Amygdala (tissue), 56 donors: ENCODE results near the gene MRM1.
"Not testable (repeated sequence)": the region's sequence is repeated elsewhere in the genome, so short reads cannot be mapped to it uniquely, and the experiment has no call there.

ENCODE experiments used
- DNase-seq, 56 donors: peaks; one replicate each; lab custom pipeline; 2025; lab: John Stamatoyannopoulos, UW

Gene MRM1

DNA sequence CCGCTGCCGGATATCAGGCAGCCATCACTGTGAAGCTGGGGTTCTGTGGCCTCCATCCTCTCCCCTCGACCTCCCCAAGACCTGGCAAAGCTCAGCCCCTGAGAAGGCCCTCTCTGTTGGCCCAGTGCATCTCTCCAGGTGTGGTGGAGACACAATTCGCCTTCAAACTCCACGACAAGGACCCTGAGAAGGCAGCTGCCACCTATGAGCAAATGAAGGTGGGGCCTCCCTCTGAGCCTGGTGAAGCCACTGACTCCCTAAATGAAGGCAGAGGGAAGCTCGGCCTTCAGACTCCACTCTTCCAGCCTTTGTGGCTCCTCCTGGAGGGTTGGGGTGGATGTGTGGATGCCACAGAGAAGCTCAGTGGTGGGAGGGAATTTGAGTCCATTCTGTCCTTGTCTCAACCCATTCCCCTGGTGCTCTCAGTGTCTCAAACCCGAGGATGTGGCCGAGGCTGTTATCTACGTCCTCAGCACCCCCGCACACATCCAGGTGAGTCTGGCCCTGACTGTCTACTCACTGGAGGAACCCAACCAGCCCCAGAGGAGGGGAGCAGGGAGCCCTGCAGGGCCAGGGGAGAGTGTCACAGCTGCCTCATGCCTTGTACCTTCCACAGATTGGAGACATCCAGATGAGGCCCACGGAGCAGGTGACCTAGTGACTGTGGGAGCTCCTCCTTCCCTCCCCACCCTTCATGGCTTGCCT lies 1.7 kb upstream of the MRM1 start:
- no peak for DNase-seq

DNA sequence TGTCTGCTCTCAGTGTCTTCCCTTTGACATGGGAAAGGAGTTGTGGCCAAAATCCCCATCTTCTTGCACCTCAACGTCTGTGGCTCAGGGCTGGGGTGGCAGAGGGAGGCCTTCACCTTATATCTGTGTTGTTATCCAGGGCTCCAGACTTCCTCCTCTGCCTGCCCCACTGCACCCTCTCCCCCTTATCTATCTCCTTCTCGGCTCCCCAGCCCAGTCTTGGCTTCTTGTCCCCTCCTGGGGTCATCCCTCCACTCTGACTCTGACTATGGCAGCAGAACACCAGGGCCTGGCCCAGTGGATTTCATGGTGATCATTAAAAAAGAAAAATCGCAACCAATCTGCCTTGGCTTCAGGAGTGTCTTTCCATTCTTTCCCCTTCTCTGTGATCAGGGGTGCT lies 918 bp upstream of the MRM1 start:
- DNase-seq: no peak

DNA sequence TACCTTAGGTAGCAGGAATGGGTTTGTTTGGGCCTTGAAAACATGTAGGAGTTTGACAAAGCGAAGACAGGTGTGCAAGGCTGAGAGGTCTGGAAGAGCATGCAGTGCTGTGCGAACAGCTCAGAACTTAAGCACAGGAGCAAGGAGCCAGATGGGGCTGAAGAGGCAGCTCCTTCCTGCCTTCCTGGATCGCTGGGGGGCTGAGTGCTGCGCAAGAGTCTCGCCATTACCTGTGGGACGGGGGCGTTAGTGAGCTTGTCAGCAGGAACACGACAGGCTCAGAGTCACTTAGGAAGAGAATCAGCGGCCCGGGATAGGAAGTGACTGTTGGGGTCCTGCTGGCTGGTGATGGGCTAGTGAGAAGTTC lies 464 bp upstream of the MRM1 start:
- DNase-seq: peak in 2 of 56 donors; percentile 67 to 69

DNA sequence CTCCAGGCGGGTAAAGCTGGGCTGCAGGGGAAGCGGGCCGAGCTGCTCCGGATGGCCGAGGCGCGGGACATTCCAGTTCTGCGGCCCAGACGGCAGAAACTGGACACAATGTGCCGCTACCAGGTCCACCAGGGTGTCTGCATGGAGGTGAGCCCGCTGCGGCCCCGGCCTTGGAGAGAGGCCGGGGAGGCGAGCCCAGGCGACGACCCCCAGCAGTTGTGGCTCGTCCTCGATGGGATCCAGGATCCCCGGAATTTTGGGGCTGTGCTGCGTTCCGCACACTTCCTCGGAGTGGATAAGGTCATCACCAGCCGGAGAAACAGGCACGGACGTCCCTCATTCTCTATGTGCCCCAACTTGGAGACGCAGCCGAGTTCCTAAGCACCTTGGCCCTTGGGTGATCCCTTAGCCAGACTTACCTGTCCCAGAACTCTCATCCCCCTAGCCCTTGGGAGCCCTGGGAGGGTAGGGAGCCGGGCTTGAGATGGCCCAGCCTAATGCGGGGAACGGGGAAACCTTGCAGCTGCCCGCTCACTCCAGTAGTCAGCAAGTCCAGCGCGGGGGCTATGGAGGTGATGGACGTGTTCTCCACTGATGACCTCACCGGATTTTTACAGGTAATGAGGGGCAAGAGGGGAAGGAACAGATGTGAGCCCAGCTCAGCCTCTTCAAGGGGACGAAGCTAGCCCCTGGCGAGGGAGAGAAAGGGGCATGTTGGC lies 806 bp downstream of the MRM1 start:
- peak in 10 of 56 donors; percentile 4 to 51 (median 29) for DNase-seq

DNA sequence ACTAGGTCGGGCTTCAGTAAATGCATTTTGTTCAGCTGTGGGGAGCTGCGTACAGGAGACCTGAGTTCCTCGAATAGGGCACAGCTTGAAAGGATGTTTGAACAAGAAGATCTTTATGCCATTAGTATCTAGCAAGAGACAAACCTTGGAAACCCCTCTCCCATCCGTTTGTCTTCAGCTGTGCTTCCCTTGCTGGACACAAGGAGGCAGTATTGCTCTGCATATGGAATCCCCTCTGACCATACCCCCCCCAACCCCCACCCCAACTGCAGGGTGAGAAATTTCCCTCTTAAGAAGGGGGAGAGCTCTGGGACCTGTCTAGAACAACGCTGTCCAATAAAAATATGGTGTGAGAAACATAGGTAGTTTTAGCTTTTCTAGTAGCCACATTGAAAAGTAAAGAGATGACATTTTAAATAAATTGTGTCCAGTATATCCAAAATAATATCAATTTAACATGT lies 1.6 kb downstream of the MRM1 start:
- DNase-seq: peak in 35 of 56 donors; percentile 3 to 65 (median 18)

DNA sequence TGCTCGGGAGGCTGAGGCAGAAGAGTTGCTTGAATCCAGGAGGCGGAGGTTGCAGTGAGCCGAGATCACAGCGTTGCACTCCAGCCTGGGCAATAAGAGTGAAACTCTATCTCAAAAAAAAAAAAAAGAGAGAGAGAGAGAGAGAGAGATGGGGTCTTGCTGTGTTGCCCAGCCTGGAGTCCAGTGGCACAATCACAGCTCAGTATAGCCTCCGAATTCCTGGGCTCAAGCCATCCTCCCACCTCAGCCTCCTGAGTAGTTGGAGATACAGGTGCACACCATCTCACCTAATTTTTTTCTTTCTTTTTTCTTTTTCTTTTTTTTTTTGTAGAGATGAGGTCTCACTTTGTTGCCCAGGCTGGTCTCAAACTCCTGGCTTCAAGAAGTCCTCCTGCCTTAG lies 3.6 kb downstream of the MRM1 start:
- not testable (repeated sequence) for DNase-seq

DNA sequence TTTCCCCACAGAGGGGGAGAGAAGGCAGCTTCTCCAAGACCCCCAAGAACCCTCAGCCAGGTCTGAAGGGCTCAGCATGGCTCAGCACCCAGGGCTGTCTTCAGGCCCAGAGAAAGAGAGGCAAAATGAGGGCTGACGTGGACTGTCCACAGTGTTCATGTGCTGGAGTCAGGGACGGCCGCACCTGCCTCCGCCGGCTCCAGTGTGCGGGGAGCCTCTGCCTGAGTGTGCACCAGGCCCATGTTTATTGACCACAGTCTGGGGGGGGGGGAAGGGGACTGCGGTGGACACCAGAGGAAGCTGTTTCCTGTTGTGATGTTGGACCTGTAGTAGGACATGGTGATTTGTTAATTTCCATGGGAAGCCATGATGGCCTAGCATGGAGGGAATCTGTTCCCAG lies 6.9 kb downstream of the MRM1 start:
- no peak for DNase-seq

DNA sequence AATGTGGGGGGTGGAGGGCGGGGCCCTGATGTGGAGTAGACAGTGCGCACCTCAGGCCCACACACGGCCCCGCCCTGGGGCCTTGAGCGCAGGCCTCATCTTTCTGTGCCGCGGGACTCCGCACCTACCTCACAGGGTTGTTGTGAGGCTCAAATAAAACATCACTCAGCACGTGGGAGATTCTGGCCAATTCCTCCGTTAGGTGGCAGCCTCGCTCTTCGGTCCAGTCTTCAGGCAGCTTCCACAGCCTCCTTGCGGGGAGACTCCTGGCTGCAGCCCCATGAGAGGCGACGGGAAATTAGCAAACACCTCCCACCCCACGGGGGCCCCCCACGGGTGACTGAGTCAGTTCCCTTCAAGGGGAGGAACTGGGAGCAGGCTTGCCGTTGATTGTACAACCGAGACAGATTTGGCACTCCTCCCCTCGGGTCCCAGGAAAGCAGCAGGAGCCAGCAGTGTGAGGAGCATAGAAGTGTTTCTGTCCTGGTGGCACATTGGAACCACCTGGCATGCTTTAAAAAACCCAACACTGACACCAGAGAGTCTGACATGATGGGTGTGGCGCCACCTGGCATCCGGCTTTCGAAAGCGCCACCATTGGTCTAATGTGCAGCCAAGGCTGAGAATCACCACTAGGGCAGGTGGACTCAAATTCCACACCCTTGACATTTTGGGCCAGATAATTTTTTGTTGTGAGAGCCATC lies 7.6 kb downstream of the MRM1 start:
- DNase-seq: peak in 38 of 56 donors; percentile 4 to 65 (median 34)

DNA sequence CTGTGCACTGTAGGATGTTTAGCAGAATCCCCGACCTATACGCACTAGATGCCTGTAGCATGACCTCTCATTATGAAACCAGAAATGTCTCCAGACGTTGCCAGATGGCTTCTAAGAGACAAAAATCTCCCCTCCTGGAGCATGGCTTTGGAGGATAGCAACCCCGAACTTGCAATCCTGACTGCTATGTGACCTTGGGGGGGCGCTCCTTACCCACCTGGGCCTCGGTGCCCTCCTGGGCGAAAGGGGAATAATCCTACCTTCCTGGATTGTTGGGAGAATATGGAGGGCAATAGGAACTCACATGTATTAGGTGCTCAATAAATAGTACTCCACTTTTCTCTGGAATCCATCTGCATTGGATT lies 8.1 kb downstream of the MRM1 start:
- no peak for DNase-seq

DNA sequence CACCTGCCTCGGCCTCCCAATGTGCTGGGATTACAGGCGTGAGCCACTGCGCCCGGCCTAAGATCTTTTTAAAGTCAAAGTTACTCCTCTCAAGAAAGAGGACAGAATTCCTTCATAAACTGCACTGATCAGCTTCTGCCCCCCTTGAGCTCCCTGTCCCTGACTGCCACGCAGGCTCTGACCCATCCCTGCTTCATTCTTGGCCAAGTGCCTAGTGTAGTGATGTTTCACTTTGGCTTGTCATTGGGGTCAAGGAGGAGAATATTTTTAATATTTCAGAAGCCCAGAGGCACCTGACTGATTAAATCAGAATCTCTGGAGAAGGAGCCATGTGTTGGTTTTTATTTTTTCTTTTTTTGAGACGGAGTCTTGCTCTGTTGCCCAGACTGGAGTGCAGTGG lies 9.1 kb downstream of the MRM1 start:
- no peak for DNase-seq

DNA sequence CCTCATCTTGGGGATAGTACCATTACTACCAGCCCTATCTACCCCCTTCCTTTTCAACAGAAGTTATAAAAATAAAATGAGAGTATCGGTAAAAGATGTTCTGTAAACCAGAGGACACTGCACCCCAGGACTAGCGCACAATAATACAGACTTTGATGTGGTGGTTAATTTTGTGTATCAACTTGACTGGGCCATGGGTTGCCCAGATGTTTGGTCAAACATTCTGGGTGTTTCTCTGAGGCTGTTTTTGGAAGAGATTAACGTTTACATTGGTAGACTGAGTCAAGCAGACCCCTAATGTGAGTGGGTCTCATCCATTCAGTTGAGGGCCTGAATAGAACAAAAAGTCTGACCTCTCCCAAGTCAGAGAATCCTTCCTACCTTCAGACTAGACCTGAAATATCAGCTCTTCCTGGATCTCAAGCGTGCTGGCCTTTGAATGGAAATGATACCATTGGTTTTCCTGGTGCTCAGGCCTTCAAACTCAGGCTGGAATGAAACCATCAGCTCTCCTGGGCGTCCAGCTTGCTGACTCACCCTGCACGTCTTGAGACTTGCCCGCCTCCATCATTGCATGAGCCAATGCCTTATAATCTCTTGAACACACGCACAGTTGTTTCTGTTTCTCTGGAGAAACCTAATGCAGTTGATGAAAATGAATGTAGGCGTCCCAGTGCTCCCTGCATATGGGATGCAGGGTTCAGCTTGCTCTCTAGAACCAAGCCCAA lies 10.1 kb downstream of the MRM1 start:
- DNase-seq: no peak

DNA sequence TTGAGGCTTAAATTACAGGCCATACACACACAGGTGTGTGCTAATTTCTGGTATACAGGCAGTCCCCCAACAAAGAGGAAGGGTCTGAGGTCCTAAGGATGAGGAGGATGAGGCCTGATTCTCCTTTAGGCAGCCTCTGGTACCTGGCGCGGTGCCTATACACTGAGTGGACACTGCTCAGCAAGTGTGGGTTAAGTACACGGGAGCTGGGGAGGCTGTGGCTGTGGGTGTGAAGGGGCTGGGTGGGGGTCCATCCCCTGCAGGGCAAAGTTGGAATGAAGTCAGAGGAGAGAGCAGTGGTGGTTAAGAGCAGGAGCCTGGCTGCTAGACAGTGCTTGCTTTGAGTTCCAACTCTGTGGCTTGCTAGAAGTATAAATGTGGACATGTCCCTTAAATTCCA lies 10.9 kb downstream of the MRM1 start:
- no peak for DNase-seq

DNA sequence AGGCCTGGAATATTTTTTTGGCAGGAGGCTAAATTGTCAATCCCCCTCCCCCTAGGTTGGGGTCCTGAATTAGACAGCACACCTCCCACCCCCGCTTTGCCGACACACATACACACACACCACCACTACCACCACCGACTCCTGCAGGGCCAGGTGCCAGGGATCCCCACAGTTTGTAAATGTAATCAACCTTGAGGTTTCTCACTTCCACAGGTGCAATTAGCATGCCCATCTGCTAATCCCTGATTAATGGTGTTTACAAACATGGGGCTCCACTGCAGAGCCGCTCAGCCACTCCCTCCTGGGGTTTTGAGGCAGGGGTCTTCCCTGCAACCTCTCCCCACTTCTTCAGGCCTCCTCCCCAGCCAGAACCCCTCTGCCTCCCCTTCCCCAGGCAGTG lies 11.8 kb downstream of the MRM1 start:
- DNase-seq: no peak

DNA sequence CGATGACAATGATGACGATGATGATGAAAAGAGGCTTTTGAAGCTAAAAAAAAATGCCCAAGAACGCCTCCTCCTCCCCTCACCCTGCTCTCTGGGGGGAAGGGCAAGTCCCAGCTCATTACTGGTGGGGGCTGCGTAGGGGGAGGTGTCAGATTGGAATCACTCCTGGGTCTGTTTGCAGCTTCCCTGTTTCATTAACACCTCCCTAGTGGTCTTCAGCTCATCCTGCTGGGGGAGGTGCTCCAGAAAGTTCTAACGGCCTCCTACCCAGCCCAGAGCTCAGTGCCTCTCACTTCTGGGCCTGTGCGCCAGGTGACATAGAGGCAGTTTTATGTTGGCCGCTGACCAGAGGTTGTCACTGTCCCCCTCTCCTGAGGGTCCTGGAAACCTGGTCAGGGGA lies 12.7 kb downstream of the MRM1 start:
- no peak for DNase-seq

DNA sequence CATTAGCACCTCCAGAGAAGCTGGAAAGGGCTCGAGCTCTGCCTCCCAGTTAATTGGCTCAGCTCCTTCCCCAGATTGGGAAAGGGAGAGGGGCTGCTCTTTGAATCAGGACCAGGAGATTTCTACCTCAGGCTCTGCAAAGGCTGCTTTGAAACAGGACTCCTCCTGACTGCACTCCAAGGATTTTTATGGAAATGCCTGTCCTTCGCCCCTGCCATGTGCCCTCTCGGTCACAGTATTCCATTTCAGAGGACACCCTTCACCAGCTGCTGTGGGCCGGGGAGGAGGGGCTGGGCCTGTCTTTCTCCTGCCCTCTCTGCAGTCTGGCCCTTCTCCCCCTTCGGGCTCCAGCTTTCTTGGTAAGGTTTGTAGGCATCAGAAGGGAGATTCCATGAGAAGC lies 13.6 kb downstream of the MRM1 start:
- DNase-seq: no peak

DNA sequence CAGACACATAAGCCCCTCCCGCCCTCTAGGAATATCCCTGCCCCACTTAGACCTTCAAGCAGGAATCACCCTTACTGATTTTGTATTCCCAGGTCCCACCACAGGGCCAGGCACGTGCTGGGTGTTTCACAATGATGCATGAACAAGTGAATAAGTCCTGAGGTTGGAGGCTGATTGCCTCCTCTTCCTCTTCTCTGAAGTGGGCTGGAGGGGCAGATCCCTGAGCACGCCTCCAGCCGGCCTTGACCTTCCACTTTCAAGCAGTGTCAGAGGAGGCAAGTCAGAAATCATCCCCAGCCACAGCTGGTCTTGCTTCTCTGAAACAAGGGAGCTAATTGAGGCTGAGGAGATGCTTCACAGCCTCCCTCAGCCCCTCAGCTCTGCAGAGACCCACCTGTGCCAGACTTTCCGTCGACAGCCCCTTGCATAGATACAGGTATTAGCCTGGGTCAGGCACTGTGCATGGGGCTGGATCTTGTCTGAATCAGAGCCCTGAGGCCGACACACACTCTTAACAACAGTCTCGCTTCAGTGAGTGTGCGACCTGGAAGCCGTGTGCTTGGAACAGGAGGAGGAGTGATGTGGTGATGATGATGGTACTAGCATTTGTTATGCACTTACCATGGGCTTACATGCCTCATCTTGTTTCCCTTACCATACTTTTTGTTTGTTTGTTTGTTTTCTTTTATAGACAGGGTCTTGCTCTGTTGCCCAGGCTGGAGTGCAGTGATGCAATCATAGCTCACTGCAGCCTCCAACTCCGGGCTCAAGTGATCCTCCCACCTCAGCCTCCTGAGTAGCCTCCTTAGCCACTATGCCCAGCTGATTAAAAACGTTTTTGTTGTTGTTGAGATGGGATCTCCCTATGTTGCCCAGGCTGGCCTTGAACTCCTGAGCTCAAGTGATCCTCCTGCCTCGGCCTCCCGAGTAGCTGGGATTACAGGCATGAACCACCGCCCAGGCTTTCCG lies 15.0 kb downstream of the MRM1 start:
- DNase-seq: no peak

DNA sequence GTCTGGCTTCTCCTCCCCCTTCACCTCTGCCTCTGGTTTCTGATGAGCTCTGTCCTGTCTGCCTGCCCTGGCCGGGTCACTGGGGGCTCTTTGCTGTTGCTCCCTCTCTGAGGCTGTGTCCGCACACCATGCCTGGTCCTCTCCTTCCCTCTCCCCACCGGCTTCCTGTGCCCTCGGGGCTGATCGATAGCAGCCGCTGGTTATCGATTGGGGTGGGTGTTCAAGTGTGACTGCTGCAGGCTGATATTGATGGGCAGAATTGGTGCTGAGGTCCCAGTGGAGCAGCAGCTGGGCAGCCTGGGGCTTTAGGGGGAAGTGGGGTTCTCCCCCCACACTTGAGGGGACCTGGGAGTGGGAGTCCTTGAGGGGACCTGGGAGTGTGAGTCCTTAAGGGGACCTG lies 16.4 kb downstream of the MRM1 start:
- no peak for DNase-seq

DNA sequence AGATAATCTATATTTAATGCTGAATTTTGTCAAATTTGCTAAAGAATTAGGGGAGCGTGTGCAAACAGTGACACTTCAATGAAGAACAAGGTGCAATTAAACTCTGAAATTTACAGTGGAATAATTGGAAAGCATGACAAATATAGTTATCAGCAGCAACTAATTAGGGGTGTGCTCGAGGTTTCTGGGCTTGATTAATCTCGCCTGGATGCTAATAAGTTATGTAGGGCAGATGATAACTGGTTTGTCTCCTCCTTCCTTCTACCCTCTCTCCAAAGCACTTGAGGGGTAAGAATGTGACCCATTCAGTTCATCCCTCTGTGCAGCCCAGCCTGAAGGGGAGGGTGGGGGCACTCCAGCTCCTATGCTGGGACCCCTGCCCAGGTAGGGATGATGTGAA lies 21.9 kb downstream of the MRM1 start:
- no peak for DNase-seq

DNA sequence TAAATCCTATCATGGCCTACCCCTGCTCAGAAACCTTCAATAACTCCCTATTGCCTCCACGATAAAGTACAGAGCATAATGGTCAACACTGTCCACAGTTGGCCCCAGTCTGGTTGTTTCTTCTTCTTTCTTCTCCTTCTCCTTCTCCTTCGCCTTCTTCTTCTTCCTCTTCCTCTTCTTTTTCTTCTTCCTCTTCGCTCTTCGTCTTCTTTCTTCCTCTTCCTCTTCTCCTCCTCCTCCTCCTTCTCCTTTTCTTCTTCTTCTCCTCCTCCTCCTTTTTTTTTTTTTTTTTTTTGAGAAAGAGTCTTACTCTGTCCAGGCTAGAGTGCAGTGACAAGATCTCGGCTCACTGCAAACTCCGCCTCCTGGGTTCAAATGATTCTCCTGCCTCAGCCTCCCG lies 23.8 kb downstream of the MRM1 start:
- no peak for DNase-seq

DNA sequence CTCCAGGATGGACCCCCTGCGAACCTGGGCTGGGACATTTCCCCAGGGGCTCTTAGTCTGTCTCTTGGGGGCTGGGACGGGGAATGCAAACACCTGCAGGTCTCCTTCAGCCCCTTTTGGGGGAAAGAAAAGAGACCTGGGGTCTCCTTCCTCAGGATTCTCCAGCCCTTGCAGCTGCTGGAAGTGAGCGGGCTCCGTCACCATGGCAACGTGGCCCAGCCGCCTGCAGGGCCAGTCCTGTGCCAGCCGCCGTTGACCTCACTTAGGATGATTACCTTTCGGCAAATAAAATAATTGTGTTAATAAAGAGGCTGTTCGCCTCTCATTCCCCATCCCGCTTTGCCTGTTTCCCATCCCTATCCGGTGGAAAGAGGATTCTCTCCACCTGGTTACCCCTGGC lies 25.7 kb downstream of the MRM1 start:
- DNase-seq: no peak
